Putamen (tissue), 1 donor: Measurements from ENCODE around the gene MINDY4.

Experiments
- DNase-seq: peaks from one replicate; pipeline ENCODE4 v3.0.0-alpha.2; 2016; ENCODE audit warnings: low spot score

The MINDY4 gene

GRCh38 chr7:30775992-30776391 is 4.8 kb downstream of the MINDY4 start:
- DNase-seq: no peak

- no peak for DNase-seq
These were observed 5.8 kb downstream of the MINDY4 start for GRCh38 chr7:30776971-30777370.

- peak; percentile 79 for DNase-seq
These were observed 7.2 kb downstream of the MINDY4 start for GRCh38 chr7:30778255-30779025.

GRCh38 chr7:30779574-30779973 is 8.4 kb downstream of the MINDY4 start:
- no peak for DNase-seq

- no peak for DNase-seq
These were observed 9.7 kb downstream of the MINDY4 start for GRCh38 chr7:30780941-30781340.

- DNase-seq: no peak
These were observed 11.5 kb downstream of the MINDY4 start for GRCh38 chr7:30782690-30783089.

GRCh38 chr7:30785786-30786185 is 14.6 kb downstream of the MINDY4 start:
- no peak for DNase-seq

GRCh38 chr7:30787486-30787885 is 16.3 kb downstream of the MINDY4 start:
- DNase-seq: no peak

GRCh38 chr7:30788640-30789333 is 17.6 kb downstream of the MINDY4 start:
- no peak for DNase-seq

GRCh38 chr7:30789334-30789711 is 18.1 kb downstream of the MINDY4 start:
- no peak for DNase-seq

GRCh38 chr7:30790356-30790755 is 19.1 kb downstream of the MINDY4 start:
- no peak for DNase-seq

- no peak for DNase-seq
These were observed 19.9 kb downstream of the MINDY4 start for GRCh38 chr7:30791114-30791513.

GRCh38 chr7:30795161-30795948 is 24.1 kb downstream of the MINDY4 start:
- no peak for DNase-seq

GRCh38 chr7:30796105-30796869 is 25.1 kb downstream of the MINDY4 start:
- no peak for DNase-seq

GRCh38 chr7:30797176-30798040 is 26.2 kb downstream of the MINDY4 start:
- no peak for DNase-seq

GRCh38 chr7:30799206-30799975 is 28.2 kb downstream of the MINDY4 start:
- no peak for DNase-seq

- DNase-seq: no peak
These were observed 28.9 kb downstream of the MINDY4 start for GRCh38 chr7:30799976-30800661.

GRCh38 chr7:30800785-30801252 is 29.6 kb downstream of the MINDY4 start:
- peak; percentile 74 for DNase-seq

GRCh38 chr7:30802812-30803211 is 31.6 kb downstream of the MINDY4 start:
- DNase-seq: no peak
